Mesenchymal stem cell (in vitro differentiated cells and primary cell): ENCODE results near the gene RAET1G.
A peak's percentile ranks its signal among the peaks of the same experiment; 100 is the strongest.
"Not testable (repeated sequence)": the region's sequence is repeated elsewhere in the genome, so short reads cannot be mapped to it uniquely, and the experiment has no call there.

Experiments
- DNase-seq: peaks from one replicate; pipeline ENCODE4 v3.0.0-alpha.2; 2013
- H2AFZ ChIP-seq: one replicate; pipeline ENCODE4 v1.6.1; 2013; ENCODE audit warnings: low read depth, mild to moderate bottlenecking, control low read depth, inconsistent platforms, low read length, moderate library complexity
- H2AK5ac ChIP-seq: 2 replicates; pipeline ENCODE4 v1.6.1; 2013; ENCODE audit warnings: low read length, moderate library complexity, mild to moderate bottlenecking, inconsistent platforms; ENCODE audit not compliant: severe bottlenecking
- H2BK120ac ChIP-seq: one replicate; pipeline ENCODE4 v1.6.1; 2013; ENCODE audit warnings: low read depth, mild to moderate bottlenecking, inconsistent platforms, low read length, moderate library complexity
- H2BK12ac ChIP-seq, 2 experiments: one replicate each; pipeline ENCODE4 v1.6.1; 2013; ENCODE audit warnings: inconsistent platforms in 2 of 2, low read length in 2 of 2, mild to moderate bottlenecking in 2 of 2, moderate library complexity in 2 of 2, control low read depth in 1 of 2
- H2BK15ac ChIP-seq: one replicate; pipeline ENCODE4 v1.6.1; 2013; ENCODE audit warnings: mild to moderate bottlenecking, low read depth, inconsistent platforms; ENCODE audit not compliant: poor library complexity, severe bottlenecking
- H2BK5ac ChIP-seq: 2 replicates; pipeline ENCODE4 v1.6.1; 2013; ENCODE audit warnings: low read depth, mild to moderate bottlenecking, low read length, control low read depth, inconsistent platforms; ENCODE audit not compliant: poor library complexity, severe bottlenecking
- H3K14ac ChIP-seq, 2 experiments: one replicate each; pipeline ENCODE4 v1.6.1; 2013; ENCODE audit warnings: inconsistent platforms in 2 of 2, low read length in 2 of 2, control low read depth in 1 of 2, mild to moderate bottlenecking in 1 of 2, moderate library complexity in 1 of 2
- H3K18ac ChIP-seq, 2 experiments: one replicate each; pipeline ENCODE4 v1.6.1; 2013; ENCODE audit warnings: inconsistent platforms in 2 of 2, low read length in 2 of 2, control low read depth in 1 of 2, low read depth in 1 of 2, mild to moderate bottlenecking in 1 of 2
- H3K23ac ChIP-seq, 2 experiments: one replicate each; pipeline ENCODE4 v1.6.1; 2013; ENCODE audit warnings: inconsistent platforms in 2 of 2, low read length in 2 of 2, mild to moderate bottlenecking in 2 of 2, moderate library complexity in 2 of 2, control low read depth in 1 of 2
- H3K27ac ChIP-seq: 2 replicates; pipeline ENCODE4 v1.5.1; 2013; ENCODE audit warnings: mild to moderate bottlenecking, moderate library complexity, low read length, control low read depth, inconsistent platforms; ENCODE audit not compliant: poor library complexity, severe bottlenecking
- H3K27me3 ChIP-seq, 2 experiments: 2 replicates each; pipeline versions ENCODE4 v1.6.1 to v1.7.0; 2013; ENCODE audit warnings: low read length in 2 of 2, mild to moderate bottlenecking in 2 of 2, moderate library complexity in 2 of 2, control low read depth in 1 of 2, inconsistent platforms in 1 of 2; ENCODE audit not compliant: control insufficient read depth in 1 of 2, insufficient read depth in 1 of 2
- H3K36me3 ChIP-seq, 2 experiments: 2 replicates each; pipeline versions ENCODE4 v1.6.1 to v1.7.0; 2013; ENCODE audit warnings: low read length in 2 of 2, control low read depth in 1 of 2, inconsistent platforms in 1 of 2, low read depth in 1 of 2, mild to moderate bottlenecking in 1 of 2; ENCODE audit not compliant: insufficient read depth in 2 of 2, control insufficient read depth in 1 of 2
- H3K4ac ChIP-seq, 2 experiments: one replicate each; pipeline ENCODE4 v1.6.1; 2013; ENCODE audit warnings: inconsistent platforms in 2 of 2, low read length in 2 of 2, mild to moderate bottlenecking in 2 of 2, moderate library complexity in 2 of 2, control low read depth in 1 of 2, low read depth in 1 of 2
- H3K4me1 ChIP-seq: 2 replicates; pipeline ENCODE4 v1.6.1; 2013; ENCODE audit warnings: low read depth, low read length, control low read depth; ENCODE audit not compliant: control insufficient read depth, insufficient read depth
- H3K4me2 ChIP-seq: 2 replicates; pipeline ENCODE4 v1.6.1; 2013; ENCODE audit warnings: low read length, mild to moderate bottlenecking, inconsistent platforms; ENCODE audit not compliant: poor library complexity, severe bottlenecking
- H3K4me3 ChIP-seq, 2 experiments: 2 replicates each; pipeline versions ENCODE4 v1.5.1 to v1.7.0; 2013; ENCODE audit warnings: low read length in 2 of 2, mild to moderate bottlenecking in 2 of 2, control low read depth in 1 of 2, low read depth in 1 of 2; ENCODE audit not compliant: insufficient read depth in 1 of 2
- H3K79me1 ChIP-seq: replicated peaks from 2 replicates; pipeline ENCODE4 v1.6.1; 2013; ENCODE audit warnings: mild to moderate bottlenecking, control low read depth, low read length, inconsistent platforms; ENCODE audit not compliant: poor library complexity, severe bottlenecking
- H3K9ac ChIP-seq: 2 replicates; pipeline ENCODE4 v1.7.0; 2013; ENCODE audit warnings: mild to moderate bottlenecking, low read length, moderate library complexity
- H3K9me3 ChIP-seq: 2 replicates; pipeline ENCODE4 v1.7.0; 2013; ENCODE audit warnings: mild to moderate bottlenecking, low read length; ENCODE audit not compliant: control insufficient read depth
- H4K8ac ChIP-seq: one replicate; pipeline ENCODE4 v1.6.1; 2013; ENCODE audit warnings: inconsistent platforms, mild to moderate bottlenecking, low read length, moderate library complexity
- H4K91ac ChIP-seq: one replicate; pipeline ENCODE4 v1.6.1; 2013; ENCODE audit warnings: mild to moderate bottlenecking, low read length, inconsistent platforms
- WGBS: methylation state at CpG from one replicate; pipeline ENCODE4 v1.1.7; 2013; ENCODE audit warnings: mixed read lengths; 5-methylcytosine and 5-hydroxymethylcytosine counted together

RAET1G gene

DNA sequence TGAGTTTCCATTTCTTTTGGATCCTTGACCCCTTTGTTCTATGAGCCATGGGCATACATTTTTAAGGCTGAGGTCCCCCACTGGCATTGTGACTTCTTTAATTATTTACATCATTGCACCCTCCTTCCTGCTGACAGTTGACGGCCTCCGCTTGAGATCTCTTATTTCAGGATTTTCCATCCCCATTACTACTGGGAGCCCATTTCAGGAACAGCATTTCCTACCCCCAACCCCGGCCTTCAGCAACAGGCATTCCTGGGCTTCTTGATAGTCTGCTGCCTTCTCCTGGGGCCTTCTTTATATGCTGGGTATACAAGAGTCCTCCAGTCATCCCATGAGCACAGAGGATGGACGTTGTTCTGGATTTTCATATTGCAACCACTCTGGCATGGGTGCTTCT, 44.7 kb upstream of the RAET1G start:
- H3K9ac ChIP-seq = no peak overlapping the region
- H3K27ac ChIP-seq = no peak overlapping the region
- 82% methylated on average over 4 of the region's 4 CpGs for WGBS
- H4K8ac ChIP-seq = no peak overlapping the region
- no peak overlapping the region for H3K4ac ChIP-seq
- H3K23ac ChIP-seq = no peak overlapping the region
- no peaks in the 10 kb centered on the region for H3K79me1 ChIP-seq
- no peak for DNase-seq
- peaks cover 70 to 80% of the 10 kb centered on the region in 2 experiments for H3K27me3 ChIP-seq
- H2AK5ac ChIP-seq = no peak overlapping the region
- no peak overlapping the region for H2BK15ac ChIP-seq
- no peaks in the 10 kb centered on the region for H3K9me3 ChIP-seq
- H4K91ac ChIP-seq = no peak overlapping the region
- no peak overlapping the region for H2BK120ac ChIP-seq
- H3K4me2 ChIP-seq = no peak overlapping the region
- no peak overlapping the region for H2BK5ac ChIP-seq
- peaks cover 29% of the 10 kb centered on the region for H3K4me1 ChIP-seq
- H3K18ac ChIP-seq = no peak overlapping the region
- H3K36me3 ChIP-seq = no peaks in the 10 kb centered on the region
- H2AFZ ChIP-seq = no peak overlapping the region
- H2BK12ac ChIP-seq = no peak overlapping the region
- H3K4me3 ChIP-seq = no peak overlapping the region
- H3K14ac ChIP-seq = no peak overlapping the region

DNA sequence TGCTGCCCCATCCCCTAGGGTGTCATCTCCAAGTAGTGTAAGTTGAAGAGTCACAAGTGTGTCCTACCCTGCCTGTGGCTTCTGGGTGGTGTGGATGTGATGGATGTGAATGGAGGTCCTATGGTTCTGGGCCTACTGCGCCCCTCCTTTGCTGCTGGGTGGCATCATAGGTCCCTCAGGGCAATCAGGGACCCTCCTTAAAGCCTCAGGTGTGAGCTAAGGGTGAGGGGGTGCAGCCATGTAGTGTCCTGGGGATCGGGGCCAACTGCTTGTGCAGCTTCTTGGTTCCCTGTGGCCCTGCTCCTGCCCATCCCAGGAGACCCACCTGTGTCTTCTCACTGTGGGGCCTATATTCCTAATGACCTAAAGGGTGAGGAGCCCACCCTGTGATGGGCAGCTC, 43.4 kb upstream of the RAET1G start:
- not testable (repeated sequence) for H3K9ac ChIP-seq, H3K36me3 ChIP-seq, H4K91ac ChIP-seq, H3K9me3 ChIP-seq, H3K23ac ChIP-seq, DNase-seq, H3K4ac ChIP-seq, H3K4me2 ChIP-seq, H3K4me3 ChIP-seq, H4K8ac ChIP-seq, H2BK5ac ChIP-seq, H3K18ac ChIP-seq, H3K14ac ChIP-seq, H2BK12ac ChIP-seq, H3K79me1 ChIP-seq, H2BK15ac ChIP-seq, H2AK5ac ChIP-seq, H3K27ac ChIP-seq, H2AFZ ChIP-seq, H2BK120ac ChIP-seq
- peaks cover 74 to 85% of the 10 kb centered on the region in 2 experiments for H3K27me3 ChIP-seq
- WGBS = 100% methylated on average over 1 of the region's 2 CpGs
- peaks cover 32% of the 10 kb centered on the region for H3K4me1 ChIP-seq

DNA sequence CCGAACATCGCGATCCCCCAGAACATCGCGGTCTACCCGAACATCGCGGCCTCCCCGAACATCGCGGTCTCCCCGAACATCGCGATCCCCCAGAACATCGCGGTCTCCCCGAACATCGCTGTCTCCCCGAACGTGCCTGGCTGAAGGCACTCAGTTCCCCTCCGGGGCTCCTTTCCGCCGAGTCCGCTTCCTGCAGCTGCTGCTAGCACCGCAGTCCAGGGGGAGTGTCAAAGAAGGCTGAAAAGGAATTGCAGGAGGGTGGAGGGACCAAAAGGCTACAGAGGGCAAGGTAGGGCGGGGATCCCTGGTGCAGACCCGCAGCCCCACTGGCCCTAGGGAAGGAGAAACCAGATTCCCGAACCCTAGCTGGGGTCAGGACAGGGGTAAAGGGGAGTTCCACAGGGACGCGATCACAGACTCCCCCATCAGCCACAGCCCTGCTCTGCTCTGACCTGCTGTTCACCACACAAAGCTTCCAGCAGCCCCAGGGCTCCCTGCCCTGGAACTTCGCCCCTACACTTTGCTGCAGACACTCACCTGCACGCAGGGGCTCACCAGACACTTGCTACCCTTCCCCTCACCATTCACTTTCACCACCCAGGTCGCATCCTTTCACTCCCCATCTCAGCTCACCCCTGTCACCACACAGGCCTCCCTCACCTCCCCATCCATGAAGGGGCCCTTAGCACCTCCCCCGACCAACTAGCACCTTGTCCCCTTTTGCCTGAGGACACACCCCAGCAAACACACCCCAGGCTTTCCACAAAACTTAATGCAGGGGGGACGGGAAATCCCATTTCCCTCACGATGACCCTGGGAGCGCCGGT, 42.5 kb upstream of the RAET1G start:
- Histone ChIP-seq H3K9ac (peak overlapping the region; percentile 49), H3K18ac (no peak overlapping the region)
- 7% methylated on average over 37 of the region's 38 CpGs for WGBS

DNA sequence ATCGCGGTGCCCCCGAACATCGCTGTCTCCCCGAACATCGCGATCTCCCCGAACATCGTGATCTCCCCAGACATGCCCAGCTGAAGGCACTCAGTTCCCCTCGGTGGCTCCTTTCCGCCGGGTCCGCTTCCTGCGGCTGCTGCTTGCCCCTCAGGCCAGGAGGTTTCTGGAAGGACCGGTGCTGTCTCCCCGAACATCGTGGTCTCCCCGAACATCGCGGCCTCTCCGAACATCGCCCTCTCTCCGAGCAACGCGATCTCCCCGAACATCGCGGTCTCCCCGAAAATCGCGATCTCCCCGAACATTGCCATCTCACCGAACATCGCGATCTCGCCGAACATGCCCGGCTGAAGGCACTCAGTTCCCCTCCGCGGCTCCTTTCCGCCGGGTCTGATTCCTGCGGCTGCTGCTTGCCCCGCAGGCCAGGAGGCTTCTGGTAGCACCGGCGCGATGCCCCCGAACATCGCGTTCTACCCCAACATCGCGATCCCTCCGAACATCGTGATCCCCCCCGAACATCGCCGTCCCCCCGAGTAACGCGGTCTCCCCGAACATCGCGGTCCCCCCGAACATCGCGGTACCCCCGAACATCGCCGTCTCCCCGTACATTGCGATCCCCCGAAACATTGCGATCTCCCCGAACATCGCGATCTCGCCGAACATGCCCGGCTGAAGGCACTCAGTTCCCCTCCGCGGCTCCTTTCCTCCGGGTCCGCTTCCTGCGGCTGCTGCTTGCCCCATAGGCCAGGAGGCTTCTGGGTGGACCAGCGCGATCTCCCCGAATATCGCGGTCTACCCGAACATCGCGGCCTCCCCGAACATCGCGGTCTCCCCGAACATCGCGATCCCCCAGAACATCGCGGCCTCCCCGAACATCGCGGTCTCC, 41.6 kb upstream of the RAET1G start:
- peak overlapping the region; percentile 55 to 72 for H3K4me3 ChIP-seq
- H2AFZ ChIP-seq = peak overlapping the region; percentile 36
- DNase-seq = peak; percentile 40
- H2BK15ac ChIP-seq = peak overlapping the region; percentile 84
- no peak overlapping the region for H3K4ac ChIP-seq
- H3K36me3 ChIP-seq = no peaks in the 10 kb centered on the region
- peak overlapping the region in 1 of 2 experiments; percentile 86 for H3K23ac ChIP-seq
- H3K9ac ChIP-seq = peak overlapping the region; percentile 68
- whole genome bisulfite sequencing = under 1% methylated on average over 95 of the region's 103 CpGs
- H3K79me1 ChIP-seq = no peaks in the 10 kb centered on the region
- H3K18ac ChIP-seq = no peak overlapping the region
- peak overlapping the region in 1 of 2 experiments; percentile 93 for H3K14ac ChIP-seq
- H3K9me3 ChIP-seq = no peaks in the 10 kb centered on the region
- H2BK120ac ChIP-seq = no peak overlapping the region
- peak overlapping the region in 1 of 2 experiments; percentile 43 for H2BK12ac ChIP-seq
- H4K91ac ChIP-seq = no peak overlapping the region
- H4K8ac ChIP-seq = peak overlapping the region; percentile 61
- no peak overlapping the region for H2BK5ac ChIP-seq
- H3K27me3 ChIP-seq = peaks cover 63 to 89% of the 10 kb centered on the region in 2 experiments
- no peak overlapping the region for H2AK5ac ChIP-seq
- H3K4me2 ChIP-seq = peak overlapping the region; percentile 82
- no peak overlapping the region for H3K27ac ChIP-seq
- peaks cover 32% of the 10 kb centered on the region for H3K4me1 ChIP-seq

More for the DNA sequence above, 42.5 kb upstream of the RAET1G start:
- Histone ChIP-seq H2BK15ac (no peak overlapping the region), H4K91ac (no peak overlapping the region), H3K23ac (no peak overlapping the region), H3K27ac (no peak overlapping the region), H3K4ac (no peak overlapping the region), H3K4me2 (peak overlapping the region; percentile 82), H3K14ac (no peak overlapping the region), H3K9me3 (no peaks in the 10 kb centered on the region), H2AFZ (no peak overlapping the region), H2BK12ac (no peak overlapping the region), H3K79me1 (no peaks in the 10 kb centered on the region), H3K27me3 (peaks cover 69 to 89% of the 10 kb centered on the region in 2 experiments), H2BK120ac (no peak overlapping the region), H4K8ac (no peak overlapping the region), H2BK5ac (no peak overlapping the region), H3K4me3 (peak overlapping the region; percentile 55 to 72), H3K4me1 (peaks cover 32% of the 10 kb centered on the region), H2AK5ac (no peak overlapping the region), H3K36me3 (no peaks in the 10 kb centered on the region)
- DNase-seq = peak; percentile 7
